ENCODE data around the gene OR8D1.
"Not testable (repeated sequence)": the region's sequence is repeated elsewhere in the genome, so short reads cannot be mapped to it uniquely, and the experiment has no call there.

The OR8D1 gene

DNA sequence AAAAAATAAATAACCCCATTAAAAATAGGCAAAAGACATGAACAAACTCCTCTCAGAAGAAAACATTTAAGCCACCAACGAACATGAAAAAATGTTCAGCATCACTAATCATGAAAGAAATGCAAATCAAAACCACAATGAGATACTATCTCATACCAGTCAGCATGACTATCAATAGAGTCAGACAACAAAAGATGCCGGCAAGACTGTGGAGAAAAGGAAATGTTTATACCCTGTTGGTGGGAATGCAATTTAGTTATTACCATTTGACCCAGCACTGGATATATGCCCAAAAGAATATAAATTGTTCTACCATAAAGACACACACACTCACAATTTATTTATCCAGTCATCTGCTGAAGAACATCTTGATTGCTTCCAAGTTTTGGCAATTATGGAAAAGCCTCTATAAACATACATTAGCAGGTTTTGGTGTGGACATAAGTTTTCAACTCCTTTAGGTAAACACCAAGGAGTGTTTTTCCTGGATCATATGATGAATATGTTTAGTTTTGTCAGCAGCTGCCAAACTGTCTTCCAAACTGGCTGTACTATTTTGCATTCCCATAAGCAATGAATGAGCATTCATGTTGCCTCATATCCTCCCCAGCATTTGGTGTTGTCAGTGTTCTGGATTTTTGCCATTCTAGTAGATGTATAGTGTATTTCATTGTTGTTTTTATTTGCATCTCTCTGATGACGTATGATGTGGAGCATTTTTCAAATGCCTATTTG, 28.0 kb downstream of the OR8D1 start:
- no peak for DNase-seq (ENCODE audit: low read depth)

DNA sequence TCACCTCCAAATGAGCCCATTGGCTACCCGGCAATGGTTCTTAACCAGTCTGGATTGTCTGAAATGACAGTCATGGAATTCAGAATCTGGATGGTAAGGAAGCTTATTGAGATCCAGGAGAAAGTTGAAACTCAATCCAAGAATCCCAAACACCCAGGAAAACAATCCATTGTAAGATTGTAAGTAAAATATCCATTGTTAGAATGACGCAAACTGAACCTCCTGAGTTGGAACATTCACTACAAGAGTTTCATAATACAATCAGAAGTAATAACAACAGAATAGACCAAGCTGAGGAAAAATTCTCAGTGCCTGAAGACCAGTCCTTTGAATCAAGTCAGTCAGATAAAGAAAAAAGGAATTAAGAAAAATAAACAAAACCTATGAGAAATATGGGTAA, 35.5 kb downstream of the OR8D1 start:
- no peak for DNase-seq (ENCODE audit: low read depth)

DNA sequence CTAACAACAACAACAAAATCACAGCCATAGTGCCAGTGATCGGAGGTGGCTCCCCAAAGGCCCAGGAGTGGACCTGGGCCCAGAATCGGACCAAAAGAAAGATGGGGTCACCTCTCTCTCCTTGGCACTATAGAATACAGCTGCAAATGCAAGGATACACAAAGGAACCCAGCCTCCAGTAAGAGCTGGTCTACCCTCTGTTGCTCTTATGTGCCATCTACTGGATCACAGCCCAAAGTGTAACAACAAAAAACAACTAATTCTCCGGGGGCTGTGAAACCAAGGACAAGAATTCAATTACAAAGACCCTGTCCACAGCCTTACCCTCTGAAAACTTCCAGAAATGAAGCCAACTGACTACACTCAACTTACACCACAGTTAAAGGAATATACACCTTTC, 35.9 kb downstream of the OR8D1 start:
- DNase-seq (ENCODE audit: low read depth), result no peak

DNA sequence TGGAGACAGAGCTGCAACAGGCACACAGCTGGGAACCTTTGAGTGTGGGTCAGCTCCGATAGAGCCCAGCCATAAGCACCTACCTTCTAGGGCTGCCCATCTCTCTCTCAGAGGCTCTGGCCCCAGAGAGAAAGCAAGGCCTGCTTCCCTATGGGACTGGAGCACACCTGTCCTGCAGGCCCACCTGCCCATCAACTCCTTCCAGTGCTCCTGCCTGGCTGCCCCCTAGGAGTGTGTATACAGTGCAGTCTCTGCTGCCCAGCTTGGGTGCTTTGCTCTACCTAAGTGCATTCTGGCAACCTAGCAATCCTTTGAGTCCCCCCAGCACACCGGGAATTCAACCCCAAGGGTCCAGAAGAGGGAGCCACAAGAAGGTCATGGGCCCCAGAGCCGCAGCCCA, 36.5 kb downstream of the OR8D1 start:
- no peak for DNase-seq (ENCODE audit: low read depth)

DNA sequence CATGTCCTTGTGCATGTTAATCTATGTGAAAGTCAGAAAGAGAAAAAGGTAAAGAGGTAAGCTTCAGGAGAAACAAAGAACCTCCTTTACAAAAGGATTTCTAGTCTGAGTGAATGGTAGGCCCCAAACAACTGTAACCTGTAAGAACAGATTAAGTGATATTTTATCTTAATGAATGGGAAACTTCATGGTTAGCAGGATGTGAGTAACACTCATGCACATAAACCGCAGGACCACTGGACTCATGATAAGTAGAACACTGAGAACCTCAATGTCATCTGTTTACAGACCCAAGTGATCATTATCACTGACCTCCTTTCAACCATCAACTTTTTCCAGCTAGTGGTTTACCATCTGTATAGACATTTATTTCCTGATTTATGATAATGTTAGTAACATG, 37.7 kb downstream of the OR8D1 start:
- no peak for DNase-seq (ENCODE audit: low read depth)

DNA sequence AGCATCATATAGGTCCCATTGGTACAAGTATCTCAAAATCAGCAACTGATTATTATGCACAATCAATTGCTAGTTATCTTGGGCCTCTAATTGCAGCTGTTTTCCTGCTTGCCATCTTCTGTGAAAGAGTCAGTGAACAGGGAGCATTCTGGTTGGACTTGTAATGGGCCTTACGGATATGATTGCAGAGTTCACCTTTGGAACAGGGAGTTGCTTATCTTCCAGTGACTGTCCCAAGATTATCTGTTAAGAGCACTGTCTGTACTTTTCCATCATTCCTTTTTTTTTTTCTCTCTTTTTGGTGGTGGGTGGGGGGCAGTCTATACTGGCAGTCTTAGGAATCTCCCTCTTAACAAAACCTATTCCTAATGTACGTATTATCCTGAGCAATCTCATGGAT, 39.7 kb downstream of the OR8D1 start:
- no peak for DNase-seq (ENCODE audit: low read depth)

DNA sequence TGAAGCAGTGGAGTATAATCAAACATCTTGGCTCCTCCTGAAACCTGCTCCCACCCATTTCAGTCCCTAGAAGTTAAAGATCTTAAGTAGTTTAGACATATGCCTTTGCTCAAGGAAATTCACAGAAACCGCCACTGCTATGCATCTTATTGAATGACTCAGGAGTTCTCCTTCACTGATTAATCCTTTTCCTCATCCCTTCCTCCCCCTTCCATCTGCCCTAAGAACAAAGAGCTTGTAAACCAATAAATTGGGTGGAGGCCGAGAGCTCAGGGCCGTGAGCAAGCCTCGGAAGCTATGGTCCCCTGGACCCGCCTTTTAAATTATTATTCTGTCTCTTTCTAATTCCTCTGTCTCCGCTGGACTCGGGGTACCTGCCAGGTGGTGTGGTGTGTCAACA, 42.9 kb downstream of the OR8D1 start:
- not testable (repeated sequence) for DNase-seq (ENCODE audit: low read depth)

DNA sequence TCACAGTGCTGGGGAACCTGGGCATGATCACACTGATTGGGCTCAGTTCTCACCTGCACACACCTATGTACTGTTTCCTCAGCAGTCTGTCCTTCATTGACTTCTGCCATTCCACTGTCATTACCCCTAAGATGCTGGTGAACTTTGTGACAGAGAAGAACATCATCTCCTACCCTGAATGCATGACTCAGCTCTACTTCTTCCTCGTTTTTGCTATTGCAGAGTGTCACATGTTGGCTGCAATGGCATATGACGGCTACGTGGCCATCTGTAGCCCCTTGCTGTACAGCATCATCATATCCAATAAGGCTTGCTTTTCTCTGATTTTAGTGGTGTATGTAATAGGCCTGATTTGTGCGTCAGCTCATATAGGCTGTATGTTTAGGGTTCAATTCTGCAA, 48.7 kb downstream of the OR8D1 start:
- not testable (repeated sequence) for DNase-seq (ENCODE audit: low read depth)

DNA sequence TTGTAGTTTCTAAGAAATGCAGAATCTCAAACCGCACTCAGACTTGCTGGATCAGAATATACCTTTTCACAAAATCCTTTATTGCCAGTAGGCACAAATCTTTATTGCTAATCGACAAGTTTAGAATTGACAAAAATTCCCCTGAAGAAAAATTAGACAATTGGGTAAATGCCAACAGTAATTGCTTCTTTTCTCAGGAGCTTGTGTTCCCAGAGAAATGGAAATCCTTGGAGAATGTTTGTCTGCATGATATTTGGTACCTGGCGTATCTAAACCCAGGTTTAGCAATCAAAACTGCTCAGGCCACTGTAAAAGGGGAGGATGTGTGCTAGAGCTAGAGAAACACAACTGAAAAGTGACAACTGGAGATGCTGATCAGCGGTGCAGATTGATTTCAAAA, 57.7 kb downstream of the OR8D1 start, which contains the start of gene OR8G5:
Gene OR8G5, plus strand, starts transcription at position 301 of the 400 bp plus-strand sequence. CDS start 8,556 bp downstream, outside the sequence.
- DNase-seq (ENCODE audit: low read depth), result no peak
